HepG2 (cell line): ENCODE data around the gene C3orf38. TPM values are rescaled to one million over a fixed set of nuclear protein-coding genes. Genes with fewer than 3 reads are reported as not detected.

ENCODE experiments used
- ARNT ChIP-seq: fragments of 450-650 bp; IDR thresholded peaks from 2 replicates; pipeline ENCODE4 v1.6.1; 2017
- GABPB1 ChIP-seq: IDR thresholded peaks from 2 replicates; pipeline ENCODE4 v1.6.1; 2016; ENCODE audit warnings: mild to moderate bottlenecking, missing genetic modification reagents, moderate library complexity, missing compliant biosample characterization
- GZF1 ChIP-seq: sonication (generic); formaldehyde crosslinking; IDR thresholded peaks from 2 replicates; pipeline ENCODE4 v1.5.1; 2020; ENCODE audit warnings: mild to moderate bottlenecking, missing genetic modification reagents
- HOXA9 ChIP-seq: sonication (generic); formaldehyde crosslinking; IDR thresholded peaks from 2 replicates; pipeline ENCODE4 v1.8.1; 2022; ENCODE audit warnings: missing genetic modification reagents, mild to moderate bottlenecking, moderate library complexity, borderline replicate concordance
- MXD4 ChIP-seq: IDR thresholded peaks from 2 replicates; pipeline ENCODE4 v1.6.1; 2016; ENCODE audit warnings: mild to moderate bottlenecking, missing biosample characterization, missing genetic modification reagents
- REPIN1 ChIP-seq: sonication (generic); formaldehyde crosslinking; IDR thresholded peaks from 2 replicates; pipeline ENCODE4 v1.8.0; 2022; ENCODE audit warnings: missing genetic modification reagents, low read depth, mild to moderate bottlenecking, borderline replicate concordance
- STAT5B ChIP-seq: sonication (generic); formaldehyde crosslinking; IDR thresholded peaks from 2 replicates; pipeline ENCODE4 v1.4.0; 2020; ENCODE audit warnings: missing genetic modification reagents
- THAP11 ChIP-seq: IDR thresholded peaks from 2 replicates; pipeline ENCODE4 v1.6.1; 2016; ENCODE audit warnings: missing biosample characterization, missing genetic modification reagents
- ZFAT ChIP-seq: sonication (generic); formaldehyde crosslinking; conservative IDR thresholded peaks from 2 replicates; pipeline ENCODE4 v1.8.1; 2023; ENCODE audit warnings: missing genetic modification reagents, inconsistent platforms
- ZFX ChIP-seq: sonication (generic); formaldehyde crosslinking; IDR thresholded peaks from 2 replicates; pipeline ENCODE4 v1.4.0; 2020; ENCODE audit warnings: mild to moderate bottlenecking, low read depth, missing genetic modification reagents, moderate library complexity
- ZNF224 ChIP-seq: sonication (generic); formaldehyde crosslinking; IDR thresholded peaks from 2 replicates; pipeline ENCODE4 v1.5.0; 2020; ENCODE audit warnings: mild to moderate bottlenecking, missing genetic modification reagents
- ZNF709 ChIP-seq: sonication (generic); formaldehyde crosslinking; IDR thresholded peaks from 2 replicates; pipeline ENCODE4 v1.5.0; 2020; ENCODE audit warnings: mild to moderate bottlenecking, missing genetic modification reagents
- ZNF792 ChIP-seq: IDR thresholded peaks from 2 replicates; pipeline ENCODE4 v1.6.1; 2016
- polyA plus RNA-seq, 8 experiments: library from polyadenylated mRNA; depleted of rRNA in 3 of 8; stranded (reverse) in 7 of 8; unstranded in 1 of 8; fragments of >200 nt; fragmentation: Illumina TruSeq in 4 of 8; extraction: Trizol in 4 of 8; gene quantifications; 2 replicates each; pipeline versions ENCODE4 v1.2.1 to v1.2.3, GENCODE V29; 2011 to 2016; ENCODE audit warnings: low read depth in 4 of 8, missing spikeins in 1 of 8, mixed read lengths in 1 of 8; ENCODE audit not compliant: insufficient read depth in 1 of 8
- total RNA-seq, 5 experiments: library from RNA; depleted of rRNA; stranded (reverse); fragments of >200 nt; fragmentation: Illumina TruSeq; extraction: Trizol; gene quantifications; 2 replicates each; pipeline ENCODE4 v1.2.3, GENCODE V29; 2016; ENCODE audit warnings: low read depth in 1 of 5
- TF ChIP-seq, protein P1 (sequence below): sonication (generic); formaldehyde crosslinking; conservative IDR thresholded peaks from 2 replicates; pipeline ENCODE4 v1.4.0; 2020; ENCODE audit warnings: missing genetic modification reagents
- TF ChIP-seq, protein P2 (sequence below): fragments of 450-650 bp; IDR thresholded peaks from 2 replicates; pipeline ENCODE4 v1.6.1; 2017
- TF ChIP-seq, protein P3 (sequence below): sonication (generic); formaldehyde crosslinking; IDR thresholded peaks from 2 replicates; pipeline ENCODE4 v1.4.0; 2020; ENCODE audit warnings: missing genetic modification reagents
- TF ChIP-seq, protein P4 (sequence below): sonication (generic); formaldehyde crosslinking; conservative IDR thresholded peaks from 2 replicates; pipeline ENCODE4 v1.4.0; 2020; ENCODE audit warnings: missing genetic modification reagents

C3orf38 gene
- total and polyA plus RNA-seq, 2 of the 13 experiments (the other 11 are each of a cell fraction or from before 2014, with no cell fraction given): 6.0 to 17.5 TPM

DNA sequence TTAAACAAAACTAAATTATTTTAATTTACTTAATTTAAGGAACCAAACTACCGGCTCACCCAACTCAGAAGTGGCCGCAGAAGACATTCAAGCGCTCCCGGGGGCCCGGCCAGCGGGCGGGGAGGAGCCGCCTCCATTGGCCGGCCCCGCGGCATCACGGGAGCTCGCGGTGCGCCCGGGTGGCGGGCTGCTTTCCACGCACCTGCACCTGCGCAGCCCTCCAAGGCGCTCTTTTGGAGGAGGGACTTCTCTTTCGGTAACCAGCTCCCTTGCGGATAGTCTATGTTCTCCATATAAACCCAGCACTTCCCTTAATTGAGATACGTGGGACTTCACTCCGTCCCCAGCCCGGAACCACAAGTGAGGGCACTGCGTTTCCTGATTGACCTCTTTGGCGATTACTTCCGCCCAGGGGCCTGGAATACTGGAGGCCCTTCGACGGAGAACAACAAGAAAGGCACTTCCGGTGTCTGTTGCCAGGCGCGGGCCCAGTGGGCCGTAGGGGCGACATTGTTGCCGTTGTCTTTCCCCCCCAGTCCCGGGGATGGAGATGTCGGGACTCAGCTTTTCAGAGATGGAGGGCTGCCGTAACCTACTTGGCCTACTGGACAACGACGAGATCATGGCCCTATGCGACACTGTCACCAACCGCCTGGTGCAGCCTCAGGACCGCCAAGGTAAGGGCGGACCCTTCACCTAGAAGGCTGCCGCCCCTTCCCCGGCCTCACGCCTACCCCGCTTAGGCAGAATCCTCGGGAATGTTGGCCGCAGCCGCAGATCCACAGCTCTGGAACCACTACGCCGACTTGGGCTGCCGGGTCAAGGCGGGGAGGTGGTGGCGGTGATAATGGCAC, at the start of gene C3orf38 (continued):
- TF ChIP-seq ZFX (CRISPR knock-in tag) (peak; percentile 97), ZNF792 (CRISPR knock-in tag) (no peak; the same call in 1 of the 2 replicates), MXD4 (CRISPR knock-in tag) (no peak), THAP11 (CRISPR knock-in tag) (peak; percentile 93), HOXA9 (CRISPR knock-in tag) (no peak; the same call in 1 of the 2 replicates), GABPB1 (CRISPR knock-in tag) (peak; percentile 100), ZNF709 (CRISPR knock-in tag) (peak; percentile 89; the same call in 1 of the 2 replicates), ZFAT (no peak), REPIN1 (peak; percentile 83; the same call in 1 of the 2 replicates), STAT5B (CRISPR knock-in tag) (no peak), ZNF224 (CRISPR knock-in tag) (peak; percentile 92), ARNT (no peak), GZF1 (CRISPR knock-in tag) (0 out of 2 replicates have a peak, but pooled peaks have one; percentile 67)
- TF ChIP-seq, protein P1, sequence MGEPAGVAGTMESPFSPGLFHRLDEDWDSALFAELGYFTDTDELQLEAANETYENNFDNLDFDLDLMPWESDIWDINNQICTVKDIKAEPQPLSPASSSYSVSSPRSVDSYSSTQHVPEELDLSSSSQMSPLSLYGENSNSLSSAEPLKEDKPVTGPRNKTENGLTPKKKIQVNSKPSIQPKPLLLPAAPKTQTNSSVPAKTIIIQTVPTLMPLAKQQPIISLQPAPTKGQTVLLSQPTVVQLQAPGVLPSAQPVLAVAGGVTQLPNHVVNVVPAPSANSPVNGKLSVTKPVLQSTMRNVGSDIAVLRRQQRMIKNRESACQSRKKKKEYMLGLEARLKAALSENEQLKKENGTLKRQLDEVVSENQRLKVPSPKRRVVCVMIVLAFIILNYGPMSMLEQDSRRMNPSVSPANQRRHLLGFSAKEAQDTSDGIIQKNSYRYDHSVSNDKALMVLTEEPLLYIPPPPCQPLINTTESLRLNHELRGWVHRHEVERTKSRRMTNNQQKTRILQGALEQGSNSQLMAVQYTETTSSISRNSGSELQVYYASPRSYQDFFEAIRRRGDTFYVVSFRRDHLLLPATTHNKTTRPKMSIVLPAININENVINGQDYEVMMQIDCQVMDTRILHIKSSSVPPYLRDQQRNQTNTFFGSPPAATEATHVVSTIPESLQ: 0 out of 2 replicates have a peak, but pooled peaks have one; percentile 43
- TF ChIP-seq, protein P2, sequence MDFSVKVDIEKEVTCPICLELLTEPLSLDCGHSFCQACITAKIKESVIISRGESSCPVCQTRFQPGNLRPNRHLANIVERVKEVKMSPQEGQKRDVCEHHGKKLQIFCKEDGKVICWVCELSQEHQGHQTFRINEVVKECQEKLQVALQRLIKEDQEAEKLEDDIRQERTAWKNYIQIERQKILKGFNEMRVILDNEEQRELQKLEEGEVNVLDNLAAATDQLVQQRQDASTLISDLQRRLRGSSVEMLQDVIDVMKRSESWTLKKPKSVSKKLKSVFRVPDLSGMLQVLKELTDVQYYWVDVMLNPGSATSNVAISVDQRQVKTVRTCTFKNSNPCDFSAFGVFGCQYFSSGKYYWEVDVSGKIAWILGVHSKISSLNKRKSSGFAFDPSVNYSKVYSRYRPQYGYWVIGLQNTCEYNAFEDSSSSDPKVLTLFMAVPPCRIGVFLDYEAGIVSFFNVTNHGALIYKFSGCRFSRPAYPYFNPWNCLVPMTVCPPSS: no peak
- TF ChIP-seq, protein P3, sequence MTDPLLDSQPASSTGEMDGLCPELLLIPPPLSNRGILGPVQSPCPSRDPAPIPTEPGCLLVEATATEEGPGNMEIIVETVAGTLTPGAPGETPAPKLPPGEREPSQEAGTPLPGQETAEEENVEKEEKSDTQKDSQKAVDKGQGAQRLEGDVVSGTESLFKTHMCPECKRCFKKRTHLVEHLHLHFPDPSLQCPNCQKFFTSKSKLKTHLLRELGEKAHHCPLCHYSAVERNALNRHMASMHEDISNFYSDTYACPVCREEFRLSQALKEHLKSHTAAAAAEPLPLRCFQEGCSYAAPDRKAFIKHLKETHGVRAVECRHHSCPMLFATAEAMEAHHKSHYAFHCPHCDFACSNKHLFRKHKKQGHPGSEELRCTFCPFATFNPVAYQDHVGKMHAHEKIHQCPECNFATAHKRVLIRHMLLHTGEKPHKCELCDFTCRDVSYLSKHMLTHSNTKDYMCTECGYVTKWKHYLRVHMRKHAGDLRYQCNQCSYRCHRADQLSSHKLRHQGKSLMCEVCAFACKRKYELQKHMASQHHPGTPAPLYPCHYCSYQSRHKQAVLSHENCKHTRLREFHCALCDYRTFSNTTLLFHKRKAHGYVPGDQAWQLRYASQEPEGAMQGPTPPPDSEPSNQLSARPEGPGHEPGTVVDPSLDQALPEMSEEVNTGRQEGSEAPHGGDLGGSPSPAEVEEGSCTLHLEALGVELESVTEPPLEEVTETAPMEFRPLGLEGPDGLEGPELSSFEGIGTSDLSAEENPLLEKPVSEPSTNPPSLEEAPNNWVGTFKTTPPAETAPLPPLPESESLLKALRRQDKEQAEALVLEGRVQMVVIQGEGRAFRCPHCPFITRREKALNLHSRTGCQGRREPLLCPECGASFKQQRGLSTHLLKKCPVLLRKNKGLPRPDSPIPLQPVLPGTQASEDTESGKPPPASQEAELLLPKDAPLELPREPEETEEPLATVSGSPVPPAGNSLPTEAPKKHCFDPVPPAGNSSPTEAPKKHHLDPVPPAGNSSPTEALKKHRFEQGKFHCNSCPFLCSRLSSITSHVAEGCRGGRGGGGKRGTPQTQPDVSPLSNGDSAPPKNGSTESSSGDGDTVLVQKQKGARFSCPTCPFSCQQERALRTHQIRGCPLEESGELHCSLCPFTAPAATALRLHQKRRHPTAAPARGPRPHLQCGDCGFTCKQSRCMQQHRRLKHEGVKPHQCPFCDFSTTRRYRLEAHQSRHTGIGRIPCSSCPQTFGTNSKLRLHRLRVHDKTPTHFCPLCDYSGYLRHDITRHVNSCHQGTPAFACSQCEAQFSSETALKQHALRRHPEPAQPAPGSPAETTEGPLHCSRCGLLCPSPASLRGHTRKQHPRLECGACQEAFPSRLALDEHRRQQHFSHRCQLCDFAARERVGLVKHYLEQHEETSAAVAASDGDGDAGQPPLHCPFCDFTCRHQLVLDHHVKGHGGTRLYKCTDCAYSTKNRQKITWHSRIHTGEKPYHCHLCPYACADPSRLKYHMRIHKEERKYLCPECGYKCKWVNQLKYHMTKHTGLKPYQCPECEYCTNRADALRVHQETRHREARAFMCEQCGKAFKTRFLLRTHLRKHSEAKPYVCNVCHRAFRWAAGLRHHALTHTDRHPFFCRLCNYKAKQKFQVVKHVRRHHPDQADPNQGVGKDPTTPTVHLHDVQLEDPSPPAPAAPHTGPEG: no peak
- TF ChIP-seq, protein P4, sequence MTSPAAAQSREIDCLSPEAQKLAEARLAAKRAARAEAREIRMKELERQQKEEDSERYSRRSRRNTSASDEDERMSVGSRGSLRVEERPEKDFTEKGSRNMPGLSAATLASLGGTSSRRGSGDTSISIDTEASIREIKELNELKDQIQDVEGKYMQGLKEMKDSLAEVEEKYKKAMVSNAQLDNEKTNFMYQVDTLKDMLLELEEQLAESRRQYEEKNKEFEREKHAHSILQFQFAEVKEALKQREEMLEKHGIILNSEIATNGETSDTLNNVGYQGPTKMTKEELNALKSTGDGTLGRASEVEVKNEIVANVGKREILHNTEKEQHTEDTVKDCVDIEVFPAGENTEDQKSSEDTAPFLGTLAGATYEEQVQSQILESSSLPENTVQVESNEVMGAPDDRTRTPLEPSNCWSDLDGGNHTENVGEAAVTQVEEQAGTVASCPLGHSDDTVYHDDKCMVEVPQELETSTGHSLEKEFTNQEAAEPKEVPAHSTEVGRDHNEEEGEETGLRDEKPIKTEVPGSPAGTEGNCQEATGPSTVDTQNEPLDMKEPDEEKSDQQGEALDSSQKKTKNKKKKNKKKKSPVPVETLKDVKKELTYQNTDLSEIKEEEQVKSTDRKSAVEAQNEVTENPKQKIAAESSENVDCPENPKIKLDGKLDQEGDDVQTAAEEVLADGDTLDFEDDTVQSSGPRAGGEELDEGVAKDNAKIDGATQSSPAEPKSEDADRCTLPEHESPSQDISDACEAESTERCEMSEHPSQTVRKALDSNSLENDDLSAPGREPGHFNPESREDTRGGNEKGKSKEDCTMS (CRISPR knock-in tag): no peak; the same call in 1 of the 2 replicates
